NT2/D1 (cell line): Measurements from ENCODE around the gene POU5F1.
"Not testable (repeated sequence)": the region's sequence is repeated elsewhere in the genome, so short reads cannot be mapped to it uniquely, and the experiment has no call there.

ENCODE experiments used
- SUZ12 ChIP-seq: IDR thresholded peaks from 2 replicates; pipeline ENCODE4 v1.6.1; 2011; ENCODE audit not compliant: insufficient read length, insufficient read depth; ENCODE audit errors: extremely low read depth
- ZNF274 ChIP-seq: IDR thresholded peaks from 2 replicates; pipeline ENCODE4 v1.6.1; 2011; ENCODE audit warnings: mild to moderate bottlenecking, low read depth, low read length

DNA sequence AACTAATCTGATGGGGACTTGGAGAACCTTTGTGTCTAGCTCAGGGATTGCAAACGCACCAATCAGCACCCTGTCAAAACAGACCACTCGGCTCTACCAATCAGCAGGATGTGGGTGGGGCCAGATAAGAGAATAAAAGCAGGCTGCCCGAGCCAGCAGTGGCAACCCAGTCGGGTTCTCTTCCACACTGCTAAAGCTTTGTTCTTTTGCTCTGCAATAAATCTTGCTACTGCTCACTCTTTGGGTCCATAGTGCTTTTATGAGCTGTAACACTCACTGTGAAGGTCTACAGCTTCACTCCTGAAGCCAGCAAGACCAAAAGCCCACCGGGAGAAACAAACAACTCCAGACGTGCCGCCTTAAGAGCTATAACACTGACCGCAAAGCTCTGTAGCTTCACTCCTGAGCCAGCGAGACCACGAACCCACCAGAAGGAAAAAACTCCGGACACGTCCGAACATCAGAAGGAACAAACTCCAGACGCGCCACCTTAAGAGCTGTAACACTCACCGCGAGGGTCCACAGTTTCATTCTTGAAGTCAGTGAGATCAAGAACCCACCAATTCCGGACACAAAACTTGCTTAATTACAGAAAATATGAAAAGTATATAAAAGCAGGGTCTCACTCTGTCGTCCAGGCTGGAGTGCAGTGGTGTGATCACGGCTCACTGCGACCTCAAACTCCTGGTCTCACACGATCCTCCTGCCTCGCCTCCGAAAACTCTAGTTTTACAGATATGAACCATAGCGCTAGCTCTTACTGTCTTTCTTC, 26.0 kb upstream of the POU5F1 start:
- TF ChIP-seq ZNF274, SUZ12: not testable (repeated sequence)
